Peyer's patch (tissue), 4 donors: ENCODE data around the gene MT1A.

Experiments
- CTCF ChIP-seq, 6 experiments: fragments of 450-650 bp in 4 of 6; fragments of 200-600 bp in 2 of 6; sonication (generic) in 1 of 6; IDR thresholded peaks; one replicate each; pipeline ENCODE4 v1.5.1; 2017 to 2019; ENCODE audit warnings: antibody characterized with exemption in 6 of 6, mild to moderate bottlenecking in 3 of 6, moderate library complexity in 1 of 6
- POLR2A ChIP-seq, 2 donors: fragments of 450-650 bp; IDR thresholded peaks; one replicate each; pipeline ENCODE4 v1.5.1; 2017; ENCODE audit warnings: antibody characterized with exemption in 2 of 2, mild to moderate bottlenecking in 2 of 2, moderate library complexity in 2 of 2

DNA sequence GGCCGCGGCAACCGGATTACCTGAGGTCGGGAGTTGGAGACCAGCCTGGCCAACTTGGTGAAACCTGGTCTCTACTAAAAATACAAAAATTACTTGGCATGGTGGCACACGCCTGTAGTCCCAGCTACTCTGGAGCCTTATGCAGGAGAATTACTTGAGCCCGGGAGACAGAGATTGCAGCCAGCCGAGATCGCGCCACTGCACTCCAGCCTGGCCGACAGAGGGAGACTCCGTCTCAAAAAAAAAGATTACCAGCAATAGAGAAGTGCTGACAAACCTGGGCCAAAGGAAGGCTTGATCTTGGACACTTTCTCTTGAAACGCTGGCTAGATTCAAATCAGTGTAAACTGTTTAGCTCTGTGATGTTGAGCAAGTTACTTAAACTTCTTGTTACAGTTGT lies 35.5 kb downstream of the MT1A start:
- peak in 5 of 6 experiments; percentile 29 to 71 (median 53) for TF ChIP-seq CTCF (IDR thresholded peaks at IDR 0.05)
- TF ChIP-seq POLR2A (IDR thresholded peaks at IDR 0.05): no peak
